OCI-LY3 (cell line): Measurements from ENCODE around the gene CHSY3.

Experiments
- H2AFZ ChIP-seq: fragments of 200-600, 300-600 bp; shearing (Covaris generic); 2 replicates; pipeline ENCODE4 v1.6.0; 2014; ENCODE audit warnings: antibody characterized with exemption, low read depth, low read length
- H3K27ac ChIP-seq: fragments of 200-600, 300-600 bp; sonication (generic); 2 replicates; pipeline ENCODE4 v1.5.1; 2014; ENCODE audit warnings: mild to moderate bottlenecking, low read length, moderate library complexity, mixed read lengths
- H3K27me3 ChIP-seq: fragments of 200-600, 300-600 bp; sonication (generic); 2 replicates; pipeline ENCODE4 v1.6.1; 2014; ENCODE audit warnings: low read depth, low read length, mixed read lengths
- H3K36me3 ChIP-seq: fragments of 200-600, 300-600 bp; sonication (generic); replicated peaks from 2 replicates; pipeline ENCODE3; 2014; ENCODE audit warnings: low read depth, low read length, mixed read lengths
- H3K4me1 ChIP-seq: fragments of 300-600, 200-600 bp; sonication (generic); 2 replicates; pipeline ENCODE4 v1.6.1; 2014; ENCODE audit warnings: low read length, mixed read lengths
- H3K4me2 ChIP-seq: fragments of 200-600, 300-600 bp; sonication (generic); 2 replicates; pipeline ENCODE4 v1.6.1; 2014; ENCODE audit warnings: low read length, mixed read lengths
- H3K4me3 ChIP-seq: fragments of 300-600, 200-600 bp; sonication (generic); 2 replicates; pipeline ENCODE4 v1.5.1; 2014; ENCODE audit warnings: antibody characterized with exemption, mild to moderate bottlenecking, low read length, moderate library complexity
- H3K79me2 ChIP-seq: fragments of 300-600, 200-600 bp; shearing (Covaris generic); 2 replicates; pipeline ENCODE4 v1.6.1; 2014; ENCODE audit warnings: mild to moderate bottlenecking, low read length, mixed read lengths
- H3K9ac ChIP-seq: fragments of 300-600, 200-600 bp; shearing (Covaris generic); 2 replicates; pipeline ENCODE4 v1.6.0; 2014; ENCODE audit warnings: mild to moderate bottlenecking, low read length, moderate library complexity
- H3K9me3 ChIP-seq: fragments of 200-600, 300-600 bp; shearing (Covaris generic); 2 replicates; pipeline ENCODE4 v1.6.1; 2014; ENCODE audit warnings: low read length, mixed read lengths; ENCODE audit not compliant: insufficient read depth
- H4K20me1 ChIP-seq: fragments of 200-600, 300-600 bp; sonication (generic); 2 replicates; pipeline ENCODE4 v1.6.1; 2016; ENCODE audit warnings: low read length, mixed read lengths; ENCODE audit not compliant: insufficient read depth
- EZH2phosphoT487 ChIP-seq: fragments of 200-600 bp; shearing (Covaris generic); IDR thresholded peaks from 2 replicates; pipeline ENCODE4 v1.6.1; 2018; ENCODE audit warnings: antibody characterized with exemption, mixed run types, low read depth
- TF ChIP-seq, protein P1 (sequence below): fragments of 200-600, 300-600 bp; sonication (generic); IDR thresholded peaks from 2 replicates; pipeline ENCODE4 v1.5.1; 2014; ENCODE audit warnings: antibody characterized with exemption, low read length, low read depth

Gene CHSY3

GRCh38 chr5:130141659-130142320 lies 237.5 kb downstream of the CHSY3 start:
- H3K9me3 ChIP-seq = no peaks in the 10 kb centered on the region
- no peaks in the 10 kb centered on the region for H3K4me1 ChIP-seq
- no peak for TF ChIP-seq EZH2phosphoT487
- TF ChIP-seq, protein P1, sequence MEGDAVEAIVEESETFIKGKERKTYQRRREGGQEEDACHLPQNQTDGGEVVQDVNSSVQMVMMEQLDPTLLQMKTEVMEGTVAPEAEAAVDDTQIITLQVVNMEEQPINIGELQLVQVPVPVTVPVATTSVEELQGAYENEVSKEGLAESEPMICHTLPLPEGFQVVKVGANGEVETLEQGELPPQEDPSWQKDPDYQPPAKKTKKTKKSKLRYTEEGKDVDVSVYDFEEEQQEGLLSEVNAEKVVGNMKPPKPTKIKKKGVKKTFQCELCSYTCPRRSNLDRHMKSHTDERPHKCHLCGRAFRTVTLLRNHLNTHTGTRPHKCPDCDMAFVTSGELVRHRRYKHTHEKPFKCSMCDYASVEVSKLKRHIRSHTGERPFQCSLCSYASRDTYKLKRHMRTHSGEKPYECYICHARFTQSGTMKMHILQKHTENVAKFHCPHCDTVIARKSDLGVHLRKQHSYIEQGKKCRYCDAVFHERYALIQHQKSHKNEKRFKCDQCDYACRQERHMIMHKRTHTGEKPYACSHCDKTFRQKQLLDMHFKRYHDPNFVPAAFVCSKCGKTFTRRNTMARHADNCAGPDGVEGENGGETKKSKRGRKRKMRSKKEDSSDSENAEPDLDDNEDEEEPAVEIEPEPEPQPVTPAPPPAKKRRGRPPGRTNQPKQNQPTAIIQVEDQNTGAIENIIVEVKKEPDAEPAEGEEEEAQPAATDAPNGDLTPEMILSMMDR = peak; percentile 73
- H4K20me1 ChIP-seq = no peaks in the 10 kb centered on the region
- H3K4me2 ChIP-seq = no peak overlapping the region
- H3K27me3 ChIP-seq = peaks cover 3% of the 10 kb centered on the region; the same call in 1 of the 2 replicates
- no peaks in the 10 kb centered on the region for H3K36me3 ChIP-seq
- H3K9ac ChIP-seq = no peak overlapping the region
- no peak overlapping the region for H2AFZ ChIP-seq
- H3K27ac ChIP-seq = no peak overlapping the region
- no peak overlapping the region for H3K4me3 ChIP-seq
- no peaks in the 10 kb centered on the region for H3K79me2 ChIP-seq

DNA sequence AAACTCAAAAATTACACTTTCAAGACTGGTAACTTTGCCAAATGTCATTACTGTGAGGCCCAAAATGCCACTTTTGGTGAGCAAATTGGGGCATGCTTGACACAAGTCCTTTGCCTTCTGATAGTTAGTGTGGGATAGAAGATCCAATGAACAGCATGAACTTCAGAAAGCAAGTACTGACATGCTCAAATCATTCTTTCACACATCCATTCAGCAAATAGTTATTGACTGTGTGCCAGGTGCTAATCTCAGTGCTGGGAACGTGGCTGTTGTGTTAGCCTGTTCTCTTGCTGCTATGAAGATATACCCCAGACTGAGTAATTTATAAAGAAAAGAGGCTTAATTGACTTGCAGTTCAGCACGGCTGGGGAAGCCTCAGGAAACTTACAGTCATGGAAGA lies 247.0 kb downstream of the CHSY3 start:
- Histone ChIP-seq H3K36me3 (no peaks in the 10 kb centered on the region), H3K4me3 (no peak overlapping the region), H3K79me2 (no peaks in the 10 kb centered on the region), H4K20me1 (no peaks in the 10 kb centered on the region), H3K4me2 (no peak overlapping the region), H3K9me3 (no peaks in the 10 kb centered on the region), H3K4me1 (no peaks in the 10 kb centered on the region), H3K9ac (no peak overlapping the region), H3K27me3 (no peaks in the 10 kb centered on the region), H3K27ac (no peak overlapping the region), H2AFZ (no peak overlapping the region)
- no peak for TF ChIP-seq EZH2phosphoT487
- TF ChIP-seq, protein P1 = no peak

DNA sequence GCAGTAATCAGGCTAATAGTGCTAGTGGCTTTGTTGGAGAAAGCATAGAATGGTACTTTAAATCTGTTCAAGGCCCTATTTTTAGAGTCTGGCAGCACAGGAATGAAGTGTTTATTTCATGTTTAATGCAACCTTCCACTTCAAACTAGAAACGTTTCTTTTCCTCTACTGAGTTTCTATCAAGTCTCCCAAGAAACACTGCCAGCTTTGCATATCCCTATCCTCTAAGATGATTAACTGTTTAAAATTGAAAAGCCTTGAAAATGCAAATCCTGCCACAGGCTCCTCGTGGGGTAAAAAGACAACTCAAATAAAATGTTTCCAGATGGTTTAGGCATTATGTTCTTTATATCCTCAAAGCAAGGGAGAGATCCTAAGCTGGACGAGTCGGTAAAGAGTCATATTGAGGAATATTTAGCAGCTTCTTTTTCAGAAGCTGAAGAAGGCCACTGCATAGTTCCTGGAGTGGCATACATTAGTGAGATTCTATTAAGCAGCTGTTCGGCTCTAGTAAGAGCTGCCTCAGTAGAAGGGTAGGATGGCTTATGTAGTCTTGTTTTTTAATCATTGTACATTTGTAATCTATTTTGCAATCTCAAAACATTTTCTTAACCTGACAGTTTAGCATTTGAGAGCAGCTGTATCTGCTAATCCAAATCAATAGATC lies 251.2 kb downstream of the CHSY3 start:
- TF ChIP-seq, protein P1 = no peak
- no peak for TF ChIP-seq EZH2phosphoT487

DNA sequence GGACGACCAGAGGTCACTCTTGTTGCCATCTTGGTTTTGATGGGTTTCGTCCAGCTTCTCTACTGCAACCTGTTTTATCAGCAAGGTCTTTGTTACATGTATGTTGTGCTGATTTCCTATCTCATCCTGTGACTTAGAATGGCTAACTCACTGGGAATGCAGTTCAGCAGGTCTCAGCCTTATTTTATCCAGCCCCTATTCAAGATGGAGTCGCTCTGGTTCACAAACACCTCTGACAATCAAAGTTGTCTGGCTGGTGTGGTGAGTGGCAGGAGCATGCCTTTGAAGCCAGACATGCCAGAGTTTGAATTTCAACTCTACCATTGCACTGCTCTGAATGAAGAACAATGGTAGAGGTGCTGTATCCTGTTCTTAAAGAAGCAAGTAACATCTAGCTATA lies 253.8 kb downstream of the CHSY3 start:
- H3K79me2 ChIP-seq = no peaks in the 10 kb centered on the region

More for the DNA sequence above, 251.2 kb downstream of the CHSY3 start:
- no peak overlapping the region for H3K27ac ChIP-seq
- H3K4me1 ChIP-seq = no peaks in the 10 kb centered on the region
- no peaks in the 10 kb centered on the region for H3K9me3 ChIP-seq
- H2AFZ ChIP-seq = no peak overlapping the region
- H3K27me3 ChIP-seq = no peaks in the 10 kb centered on the region
- H4K20me1 ChIP-seq = no peaks in the 10 kb centered on the region
- no peaks in the 10 kb centered on the region for H3K36me3 ChIP-seq
- H3K9ac ChIP-seq = no peak overlapping the region
- no peak overlapping the region for H3K4me2 ChIP-seq
- no peak overlapping the region for H3K4me3 ChIP-seq
- no peaks in the 10 kb centered on the region for H3K79me2 ChIP-seq

More for the DNA sequence above, 253.8 kb downstream of the CHSY3 start:
- Histone ChIP-seq H2AFZ (no peak overlapping the region), H3K9me3 (no peaks in the 10 kb centered on the region), H3K36me3 (no peaks in the 10 kb centered on the region), H3K9ac (no peak overlapping the region), H3K4me3 (no peak overlapping the region), H4K20me1 (no peaks in the 10 kb centered on the region), H3K4me1 (no peaks in the 10 kb centered on the region), H3K27ac (no peak overlapping the region), H3K4me2 (no peak overlapping the region), H3K27me3 (no peaks in the 10 kb centered on the region)
- TF ChIP-seq, protein P1 = no peak
- no peak for TF ChIP-seq EZH2phosphoT487
